ENCODE results near the gene USP49.
"Not testable (repeated sequence)": the region's sequence is repeated elsewhere in the genome, so short reads cannot be mapped to it uniquely, and the experiment has no call there.

The USP49 gene

DNA sequence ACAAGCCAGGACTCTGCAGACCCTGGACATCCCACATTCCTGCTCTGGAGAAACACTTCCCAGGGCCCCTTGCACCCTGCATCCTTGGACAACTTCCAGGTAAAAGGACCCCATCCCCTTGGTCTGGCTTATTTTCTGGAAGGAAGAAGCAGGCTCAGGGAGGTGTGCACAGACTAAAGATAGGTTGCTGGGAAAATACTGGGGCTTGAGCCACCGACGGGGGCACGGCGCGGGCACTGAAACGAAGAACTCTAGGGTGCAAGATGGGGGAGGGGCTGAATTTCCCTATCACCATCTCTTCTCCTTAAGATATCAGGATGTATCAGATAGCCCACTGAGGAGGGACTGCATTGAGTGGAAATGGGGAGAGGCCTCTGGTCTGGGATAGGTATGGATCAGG is 116.3 kb downstream of the USP49 start:
- peak in 1 of 2 experiments; percentile 15 for DNase-seq

DNA sequence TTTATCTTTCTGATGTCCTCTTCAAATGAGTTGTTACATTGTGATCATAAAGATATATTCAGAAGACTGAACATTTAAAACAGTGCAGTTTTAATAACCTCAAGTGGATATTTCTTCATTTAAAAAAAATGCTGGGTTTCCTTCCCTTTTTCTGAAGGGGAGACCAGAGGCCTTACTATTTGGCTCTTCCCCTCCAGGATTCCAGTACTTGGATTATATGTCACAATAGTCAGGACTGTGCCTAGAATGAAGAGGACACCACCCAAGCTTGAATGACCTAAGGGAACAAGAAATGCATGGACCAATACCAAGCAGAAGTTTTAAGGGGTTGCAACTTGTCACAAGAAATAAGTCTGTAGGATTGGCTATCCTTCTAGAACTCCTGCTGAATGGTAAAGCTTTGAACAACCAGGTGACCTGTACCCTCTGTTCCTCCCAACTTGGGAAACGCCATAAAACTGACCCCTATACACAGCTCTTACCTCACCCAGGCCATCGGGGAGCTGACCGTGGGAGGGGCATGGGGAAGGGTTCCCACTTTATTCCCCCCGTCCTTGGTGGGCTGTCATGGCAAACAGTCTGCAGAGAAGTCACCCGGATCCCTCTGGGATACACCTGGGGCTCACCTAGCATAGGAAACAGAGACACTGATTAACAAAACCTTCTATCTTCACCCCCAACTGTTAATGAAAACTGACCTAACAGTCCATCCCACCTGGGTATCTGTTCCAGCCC is 117.5 kb downstream of the USP49 start:
- no peak for DNase-seq

DNA sequence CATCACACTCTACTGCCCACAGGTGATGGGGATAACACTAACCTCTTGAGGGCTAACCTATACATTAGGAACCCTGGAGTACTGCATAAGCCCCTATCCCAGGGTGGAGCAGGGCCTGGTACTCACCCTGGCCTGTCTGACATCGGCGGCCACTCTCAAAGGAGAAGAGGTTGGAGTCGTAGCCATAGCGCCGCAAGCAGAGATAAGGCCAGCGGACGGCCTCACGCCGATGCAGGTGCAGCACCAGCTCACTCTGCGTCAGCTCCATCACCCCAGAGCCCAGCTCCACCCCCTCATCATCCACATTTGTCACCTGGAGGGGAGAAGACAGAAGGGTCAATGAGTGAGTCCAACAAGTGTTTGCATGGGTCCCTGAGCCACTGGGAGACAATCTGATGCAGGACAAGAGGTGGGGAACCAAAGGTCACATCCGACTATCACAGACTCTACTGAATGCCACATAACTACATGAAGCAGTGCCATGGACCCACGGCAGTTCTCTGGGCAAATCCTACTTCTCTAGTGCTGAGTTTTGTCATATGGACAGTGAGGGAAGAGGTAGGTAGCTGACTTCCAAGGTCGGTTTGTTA is 119.8 kb downstream of the USP49 start:
- no peak for DNase-seq

DNA sequence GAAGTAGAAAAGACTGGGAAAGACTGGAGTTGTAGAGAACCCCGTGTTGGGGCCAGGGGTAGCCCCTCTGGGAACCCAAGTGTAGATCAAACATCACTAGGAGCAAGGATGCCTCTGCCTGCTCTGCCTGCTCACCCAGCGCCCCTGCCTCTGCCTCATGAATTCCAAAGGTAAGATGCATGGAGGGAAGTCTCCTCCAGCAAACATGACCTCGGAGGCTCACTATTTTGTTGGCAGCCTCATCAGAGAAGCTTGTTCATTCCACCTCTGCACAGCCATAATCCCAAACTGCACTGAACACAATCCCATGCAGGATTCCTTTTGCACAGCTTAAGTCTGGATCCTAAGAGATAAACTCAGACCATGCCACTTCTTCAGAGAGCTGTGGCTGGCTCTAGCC is 120.3 kb downstream of the USP49 start:
- DNase-seq, result no peak

DNA sequence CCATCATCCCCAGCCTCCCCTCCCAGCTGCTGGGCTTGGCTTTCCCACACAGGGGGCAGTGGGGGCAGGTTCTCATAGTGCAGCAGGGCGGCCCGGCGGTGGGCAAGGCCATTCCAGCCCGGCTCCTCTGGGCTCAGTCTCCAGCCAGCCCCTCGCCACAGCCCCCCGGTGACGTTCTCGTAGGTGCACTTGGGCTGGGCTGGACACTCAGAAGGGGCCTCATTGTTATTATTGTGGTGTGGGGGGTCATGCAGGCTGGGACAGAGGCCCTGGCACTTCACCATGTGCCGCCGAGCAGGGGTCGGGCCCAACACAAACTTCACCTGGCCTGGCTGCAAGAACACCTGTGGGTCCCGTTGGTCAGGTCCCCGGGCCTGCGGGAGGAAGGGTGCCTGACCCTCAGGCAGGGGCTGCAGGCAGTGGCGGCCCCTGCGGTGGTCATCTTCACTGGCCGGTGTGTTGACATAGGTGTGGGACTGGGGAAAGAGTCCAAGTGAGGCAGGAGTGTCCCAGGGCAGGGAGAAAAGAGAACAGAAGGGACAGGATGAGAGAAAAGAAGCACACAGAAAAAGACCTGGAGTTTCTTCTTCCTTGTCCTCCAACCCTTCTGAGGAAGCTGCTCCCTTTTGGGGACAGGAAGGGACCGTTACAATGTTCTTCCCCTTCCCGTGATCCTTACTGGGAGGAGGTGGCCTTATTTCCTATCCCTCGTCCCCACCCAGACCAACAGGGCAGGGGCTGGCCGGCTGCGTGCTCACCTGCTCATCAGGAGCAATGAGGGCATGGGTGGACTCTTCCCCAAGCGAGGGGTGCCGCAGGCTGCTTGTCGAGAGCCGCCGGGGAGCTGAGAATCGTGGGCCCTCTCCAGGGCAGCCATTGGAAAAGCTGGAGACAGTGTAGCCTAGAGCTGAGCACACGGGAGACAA is 123.9 kb downstream of the USP49 start:
- no peak for DNase-seq

DNA sequence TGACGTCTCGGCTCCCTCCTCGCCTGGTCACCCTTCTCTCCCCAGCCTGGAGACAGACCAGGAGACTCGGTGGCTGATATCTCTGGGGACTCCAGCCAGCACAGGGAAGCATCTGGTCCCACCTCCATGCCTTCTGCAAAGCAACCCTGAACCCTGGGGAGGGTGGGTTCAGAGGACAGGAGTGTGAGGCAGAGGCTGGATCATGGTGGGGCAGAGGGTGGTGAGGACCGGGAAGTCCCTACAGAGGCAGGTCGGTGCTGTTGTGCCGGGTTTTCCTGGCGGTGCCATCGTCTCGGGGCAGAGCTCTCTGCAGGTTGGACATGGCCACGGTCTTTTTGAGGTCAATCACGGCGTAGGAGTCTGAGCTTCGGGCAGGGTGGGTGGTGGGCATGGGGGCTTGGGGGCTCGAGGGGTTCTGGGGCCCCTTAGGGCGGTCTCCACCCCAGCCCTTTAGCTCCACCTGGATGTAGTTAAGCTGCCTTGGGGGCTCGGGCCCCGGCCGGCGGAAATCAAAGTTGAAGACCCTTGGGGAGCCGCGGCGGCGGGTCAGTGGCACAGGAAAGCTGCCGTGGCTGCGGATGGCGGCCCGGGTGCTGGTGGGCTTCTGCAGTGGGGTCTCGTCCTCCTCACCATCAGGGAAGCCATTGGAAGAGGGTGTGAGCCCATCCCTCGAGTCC is 124.7 kb downstream of the USP49 start:
- no peak for DNase-seq

DNA sequence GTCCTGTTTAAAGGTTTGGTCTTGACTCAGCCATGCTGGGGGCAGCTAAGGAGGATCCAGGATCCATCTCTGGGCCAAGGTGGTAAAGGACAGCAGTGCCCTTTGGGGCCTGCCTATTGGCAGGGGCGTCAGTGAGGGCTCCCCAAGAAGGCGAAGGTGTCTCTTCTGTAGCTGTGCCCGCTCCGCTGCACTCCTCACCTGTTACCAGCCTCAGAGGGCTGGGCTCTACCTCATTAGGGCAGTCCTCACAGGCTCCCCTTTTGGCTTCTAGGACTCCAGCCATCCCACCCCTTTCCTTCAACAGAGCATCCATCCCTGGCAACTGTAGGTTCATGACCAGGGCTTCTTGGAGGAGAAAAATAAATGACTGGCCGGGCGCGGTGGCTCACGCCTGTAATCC is 125.8 kb downstream of the USP49 start:
- no peak for DNase-seq

DNA sequence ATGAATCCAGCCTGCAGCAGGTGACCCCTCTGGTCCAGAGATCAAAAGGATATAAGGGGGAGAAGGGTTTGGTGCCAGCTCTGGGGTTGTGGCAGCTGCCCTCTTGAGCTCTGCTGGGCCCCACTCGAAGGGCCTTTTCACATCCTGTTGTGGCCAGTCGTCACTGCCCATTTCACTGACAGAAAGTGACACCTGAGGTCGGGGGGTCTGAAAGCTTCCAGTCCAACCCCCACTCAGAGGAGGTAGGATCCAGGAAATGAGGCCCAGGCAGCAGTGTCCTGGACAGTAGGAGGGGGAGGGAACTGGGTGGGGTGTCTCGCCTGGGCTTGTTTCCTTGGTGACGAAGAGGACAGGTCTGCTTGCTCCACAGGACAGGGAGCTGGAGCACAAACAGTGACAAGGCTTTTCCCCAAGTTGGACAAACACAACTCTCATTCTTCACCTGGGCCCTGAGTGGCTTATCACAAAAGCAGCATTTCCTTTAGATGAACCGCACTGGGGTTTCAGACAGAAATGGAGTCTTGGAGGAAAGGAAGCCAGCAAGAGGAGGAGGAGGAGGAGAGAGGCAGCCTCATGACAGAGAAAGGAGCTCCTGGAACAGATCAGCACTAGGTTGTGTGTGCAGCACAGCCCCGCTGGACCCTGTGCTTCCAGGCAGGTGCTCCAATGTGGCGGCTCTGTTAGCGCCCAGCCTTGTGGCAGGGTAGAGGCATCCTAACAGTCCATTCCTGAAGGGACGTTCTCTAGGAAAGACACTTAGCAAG is 126.4 kb downstream of the USP49 start:
- DNase-seq, result no peak

DNA sequence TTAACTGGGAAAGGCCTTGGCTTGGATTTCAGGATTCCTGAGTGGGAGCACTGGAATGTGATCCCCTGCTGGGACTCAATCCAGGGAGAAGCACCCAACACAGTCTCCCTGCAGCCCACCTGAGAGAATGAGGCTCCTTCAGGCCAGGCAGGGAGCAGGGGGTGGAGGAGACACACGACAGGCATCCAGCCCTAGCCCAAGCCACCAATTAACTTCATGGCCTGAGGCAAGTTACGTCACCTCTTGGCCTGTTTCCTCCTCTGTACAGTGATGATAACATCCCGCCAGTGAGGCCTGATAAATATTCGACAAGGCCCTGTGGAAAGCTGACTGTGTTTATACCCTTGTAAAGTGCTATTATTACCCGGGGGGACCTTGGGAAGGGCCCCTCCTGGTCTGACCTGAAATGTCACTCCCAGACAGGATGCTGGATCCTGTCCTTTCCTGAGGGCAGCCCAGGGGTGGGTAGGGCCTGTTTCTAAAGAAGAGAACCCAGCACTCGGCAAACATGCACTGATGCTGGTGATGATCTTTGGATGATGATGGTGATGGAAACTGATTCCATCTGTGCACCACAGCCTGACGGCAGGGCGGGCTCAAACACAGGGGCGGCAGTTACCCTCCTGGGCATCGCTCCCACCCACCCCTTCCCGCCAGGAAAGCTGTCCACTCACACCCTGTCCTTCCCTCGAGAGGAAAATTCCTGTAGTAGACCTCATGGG is 127.9 kb downstream of the USP49 start:
- no peak for DNase-seq

DNA sequence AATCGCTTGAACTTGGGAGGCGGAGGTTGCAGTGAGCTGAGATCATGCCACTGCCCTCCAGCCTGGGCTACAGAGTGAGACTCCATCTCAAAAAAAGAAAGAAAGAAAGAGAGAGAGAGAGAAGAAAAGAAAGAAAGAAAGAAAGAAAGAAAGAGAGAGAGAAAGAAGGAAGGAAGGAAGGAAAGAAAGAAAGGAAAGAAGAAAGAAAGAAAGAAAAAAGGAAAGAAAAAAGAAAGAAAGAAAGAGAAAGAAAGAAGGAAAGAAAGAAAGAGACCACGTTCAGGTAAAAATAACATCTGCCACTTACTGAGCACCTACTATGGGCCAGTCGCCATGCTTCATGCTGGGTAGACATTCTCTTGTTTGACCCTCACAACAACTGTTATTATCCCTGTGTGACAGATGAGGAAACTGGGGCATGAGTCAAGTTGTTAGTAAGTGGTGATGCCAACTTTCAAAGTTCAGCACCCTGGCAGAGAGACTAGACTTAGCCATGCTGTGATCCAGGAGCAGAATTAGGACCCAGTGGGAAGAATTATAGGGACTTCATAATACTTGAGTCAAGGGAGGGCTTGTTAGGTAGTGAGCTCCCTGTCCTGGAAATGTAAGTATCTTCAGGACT is 129.0 kb downstream of the USP49 start:
- not testable (repeated sequence) for DNase-seq

DNA sequence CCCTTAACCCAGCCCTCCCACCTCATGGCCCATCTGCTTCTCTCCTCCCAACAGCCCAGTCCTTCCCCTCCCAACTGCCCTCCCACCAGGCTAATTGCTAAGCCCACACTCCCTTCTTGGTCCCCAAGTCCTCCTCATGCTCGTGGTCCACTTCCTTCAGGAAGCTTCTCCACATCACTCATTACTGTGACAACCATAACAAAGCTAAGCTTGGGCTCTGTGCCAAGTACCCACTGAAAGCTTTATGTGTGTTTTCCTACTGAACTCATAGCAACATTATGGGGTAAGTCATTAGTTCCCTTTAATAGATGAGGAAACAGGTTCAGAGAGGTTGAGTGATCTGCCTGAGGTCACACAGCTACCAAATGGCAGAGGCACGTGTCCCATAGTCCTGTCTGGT is 131.7 kb downstream of the USP49 start:
- DNase-seq, result no peak

DNA sequence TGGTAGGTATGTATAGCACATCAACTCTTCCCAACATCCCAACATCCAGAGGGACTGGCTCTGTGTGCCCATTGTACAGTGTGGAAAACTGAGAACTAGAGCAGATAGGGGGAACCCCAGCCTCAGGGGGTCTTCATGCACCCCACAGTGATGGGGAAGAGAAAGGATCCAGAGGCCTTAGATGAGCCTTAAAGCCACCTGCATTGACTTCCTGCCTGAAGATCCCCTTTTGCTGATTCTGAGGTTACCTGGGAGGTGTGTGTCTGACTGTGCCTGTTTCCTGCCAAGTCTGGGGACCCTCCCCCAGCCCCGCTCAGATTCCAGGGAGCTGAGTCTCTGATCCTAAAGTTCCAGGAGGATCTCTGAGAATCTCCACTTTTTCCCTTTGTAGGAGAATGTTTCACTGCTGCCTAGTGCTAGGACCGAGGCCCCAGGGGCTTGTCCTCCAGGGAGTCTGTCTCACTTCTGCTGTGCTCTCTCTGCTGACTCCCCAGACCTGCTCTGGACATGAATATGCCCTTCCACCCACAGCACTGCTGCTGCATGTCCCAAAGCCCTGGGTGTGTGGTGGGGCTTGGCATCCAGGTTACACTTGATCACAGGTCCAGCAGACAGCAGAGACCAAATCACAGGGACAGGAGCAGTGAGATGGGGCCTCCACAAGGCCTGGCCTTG is 135.1 kb downstream of the USP49 start:
- DNase-seq, result no peak

DNA sequence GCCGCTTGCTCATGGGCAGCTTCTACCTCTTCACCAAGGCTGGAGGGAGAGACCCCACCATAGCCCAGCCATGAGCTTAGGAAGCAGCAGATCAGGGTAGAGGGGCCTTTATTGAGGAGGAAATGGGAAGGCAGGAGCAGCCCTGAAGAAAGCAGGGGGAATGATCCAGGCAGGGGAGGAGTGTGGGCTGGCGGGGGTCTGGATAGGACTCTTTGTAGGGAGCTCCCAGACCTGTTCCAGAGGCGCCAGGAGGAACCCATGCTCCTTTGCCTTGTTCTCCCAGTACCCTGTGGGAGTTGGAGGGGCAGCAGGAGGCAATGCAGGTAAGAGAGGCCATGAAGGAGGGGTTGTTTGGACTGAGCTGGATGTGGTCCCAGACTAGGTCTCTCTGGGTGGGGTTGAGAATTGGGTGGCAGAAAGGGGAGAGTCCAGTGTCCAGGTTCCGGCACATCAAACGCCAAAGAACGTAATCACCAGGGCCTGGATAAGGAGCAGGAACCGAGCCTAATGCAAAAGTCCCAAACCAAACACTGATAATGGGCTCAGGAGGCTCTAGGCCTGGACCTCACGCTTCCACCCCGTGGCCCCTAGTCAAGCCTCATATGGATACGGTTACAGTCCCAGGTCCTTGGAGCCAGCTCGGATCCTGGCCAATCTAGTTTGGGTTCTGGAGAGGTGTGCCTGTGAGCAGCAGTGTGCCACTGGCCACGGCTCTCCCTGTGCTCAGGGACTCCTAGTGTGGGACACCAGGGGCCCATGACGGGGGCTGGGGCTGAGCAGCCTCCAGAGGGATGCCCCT is 135.9 kb downstream of the USP49 start:
- DNase-seq, result no peak

DNA sequence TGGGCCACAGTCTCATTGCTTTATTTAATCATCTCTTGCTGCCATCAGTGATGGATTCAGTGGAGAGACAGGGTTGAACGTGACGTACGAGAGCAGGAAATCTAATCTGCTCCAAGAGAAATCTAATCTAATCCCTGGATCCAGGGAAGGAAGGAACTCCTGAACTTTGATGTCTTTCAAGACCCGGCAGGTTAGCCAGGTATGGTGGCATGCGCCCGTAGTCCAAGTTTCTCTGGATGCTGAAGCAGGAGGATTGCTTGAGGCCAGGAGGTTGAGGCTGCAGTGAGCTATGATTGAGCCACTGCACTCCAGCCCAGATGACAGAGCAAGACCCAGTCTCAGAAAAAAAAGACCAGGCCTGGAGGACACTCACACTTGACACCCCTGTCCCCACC is 136.5 kb downstream of the USP49 start:
- no peak for DNase-seq

DNA sequence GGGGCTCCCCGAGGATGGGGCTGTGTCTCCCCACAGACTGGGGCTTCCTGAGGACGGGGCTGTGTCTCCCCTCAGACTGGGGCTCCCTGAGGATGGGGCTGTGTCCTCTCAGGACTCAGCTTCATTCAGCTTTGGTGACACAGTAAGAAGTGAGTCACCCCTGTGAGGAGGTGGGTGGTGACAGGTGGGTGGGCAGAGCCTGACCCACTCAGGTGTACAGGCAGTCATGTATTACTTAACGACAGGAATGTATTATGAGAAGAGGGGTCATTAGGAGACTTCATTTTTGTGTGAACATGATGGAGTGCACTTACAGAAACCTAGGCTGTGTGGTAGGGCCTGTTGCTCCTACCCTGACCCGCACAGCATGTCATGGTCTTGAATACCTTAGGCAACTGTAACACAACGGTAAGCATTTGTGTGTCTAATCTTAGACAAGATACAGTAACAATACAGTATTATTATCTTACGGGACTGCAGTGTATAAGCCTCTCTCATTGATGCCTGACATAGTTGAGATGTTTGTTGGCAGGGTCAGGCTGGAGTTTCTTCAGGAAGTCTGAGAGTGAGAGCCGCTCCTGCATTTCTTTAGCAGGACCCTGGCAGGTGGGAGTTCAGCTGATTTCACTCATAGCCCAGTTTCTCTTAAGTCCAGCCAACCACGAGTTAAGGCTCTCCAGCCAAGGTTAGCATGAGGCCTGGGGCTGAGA is 137.1 kb downstream of the USP49 start:
- DNase-seq, result no peak

DNA sequence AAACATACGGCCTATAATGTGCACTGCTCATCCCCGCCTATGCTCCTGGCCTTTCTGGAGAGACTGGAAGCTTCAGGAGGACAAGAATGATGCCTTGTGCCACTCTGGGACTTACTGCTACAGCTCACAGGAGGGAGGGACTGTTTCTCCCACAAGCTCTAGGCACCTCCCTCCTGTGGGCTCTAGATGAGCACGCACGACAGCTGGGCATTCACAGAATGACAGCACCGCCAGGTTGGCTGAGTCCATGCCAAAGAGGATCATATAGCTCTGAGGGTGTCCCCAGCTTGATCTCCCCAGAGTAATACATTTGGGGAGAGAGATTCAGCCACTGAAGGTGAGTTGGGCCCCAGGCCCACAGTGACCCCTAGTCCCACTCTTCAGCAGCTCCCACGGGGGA is 137.9 kb downstream of the USP49 start:
- peak; percentile 17 to 69 for DNase-seq

DNA sequence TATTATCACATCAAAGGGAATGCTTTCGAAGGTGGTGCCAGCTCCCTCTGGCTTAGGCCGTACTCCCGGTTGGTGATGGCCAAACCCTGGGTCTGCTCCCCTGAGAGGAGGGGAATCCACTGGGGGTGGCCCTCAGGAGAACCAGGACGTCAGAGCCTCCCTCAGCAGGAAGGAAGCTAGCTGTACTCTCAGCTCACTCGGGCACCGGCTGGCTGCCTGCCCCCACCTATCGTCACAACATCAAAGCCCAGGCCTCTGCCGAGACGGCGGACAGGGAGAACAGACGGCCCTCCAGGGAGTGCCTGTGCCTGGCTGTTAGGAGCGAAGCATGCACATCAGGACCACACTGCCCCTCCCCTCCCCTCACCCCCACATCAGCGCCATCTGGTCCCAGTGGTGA is 138.8 kb downstream of the USP49 start:
- no peak for DNase-seq

DNA sequence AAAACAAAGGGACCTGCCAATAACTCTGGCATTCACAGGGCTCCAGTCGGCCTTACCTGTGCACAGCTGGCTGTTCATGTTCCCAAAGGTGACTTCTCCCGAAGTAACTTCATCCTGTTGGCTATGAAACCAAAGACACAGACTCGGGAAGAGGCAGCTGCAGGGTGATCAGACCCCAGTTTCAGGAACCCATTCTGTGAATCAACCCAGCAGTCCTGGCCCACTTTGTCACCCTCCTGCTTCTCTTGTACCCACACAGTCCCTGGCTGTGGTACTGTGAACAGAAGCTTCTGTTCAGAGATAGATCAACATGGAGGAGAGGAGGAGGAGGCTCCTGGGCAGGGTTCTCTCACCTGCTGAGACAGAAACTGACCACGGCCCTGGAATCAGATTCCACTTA is 139.3 kb downstream of the USP49 start:
- no peak for DNase-seq

DNA sequence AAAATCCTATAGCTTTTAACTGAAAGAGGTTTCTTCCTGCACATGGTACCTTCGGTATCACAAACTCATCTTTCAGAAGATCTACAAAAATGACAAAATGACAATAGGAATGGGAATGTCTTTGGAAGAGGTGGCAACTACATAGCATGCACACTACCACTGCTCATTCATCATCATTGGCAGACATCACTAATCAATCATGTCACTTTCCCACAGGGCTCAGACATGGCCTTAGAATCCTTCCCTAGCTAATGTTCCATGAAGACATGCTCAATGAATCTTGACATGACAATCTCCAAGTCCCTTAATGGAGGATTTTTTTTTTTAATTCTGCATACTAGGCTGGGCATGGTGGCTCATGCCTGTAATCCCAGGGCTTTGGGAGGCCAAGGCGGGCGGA is 144.8 kb downstream of the USP49 start:
- DNase-seq, result no peak

All from NCI-H524 (cell line).